ENCODE data around the gene PRKG2. TPM values are rescaled to one million over a fixed set of nuclear protein-coding genes. Genes with fewer than 3 reads are reported as not detected.

PRKG2 gene
- total RNA-seq, 1 experiment from 2014 or later, result 0.59 TPM

DNA sequence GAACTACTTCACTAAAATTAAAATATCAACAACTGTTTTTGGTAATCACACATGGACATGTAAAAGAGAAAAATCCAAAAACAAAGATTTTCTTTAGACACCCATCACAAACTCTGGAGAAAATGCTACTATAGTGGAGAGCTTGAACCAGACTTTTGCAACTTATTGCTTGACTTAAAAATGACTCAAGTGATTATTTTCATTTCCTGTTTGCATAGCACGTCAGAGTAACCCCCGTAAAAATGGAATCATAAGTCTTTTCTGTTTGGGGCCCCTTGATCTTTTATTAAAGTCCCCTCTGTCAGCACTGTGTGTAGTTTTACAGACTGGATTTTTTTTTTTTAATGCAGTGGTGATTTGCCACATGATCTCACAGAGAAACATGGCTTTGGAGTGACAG lies 79.5 kb downstream of the PRKG2 start:
- intact Hi-C loops (cut with micrococcal nuclease; ENCODE audit: unreplicated experiment), result no loop called here
- TF ChIP-seq CTCF (IDR thresholded peaks at IDR 0.05) (no peak), SIN3A (IDR thresholded peaks at IDR 0.05; ENCODE audit: borderline replicate concordance, insufficient read depth, low read depth, low read length) (no peak), TCF7L2 (IDR thresholded peaks at IDR 0.05; ENCODE audit: low read depth, low read length) (no peak), POLR2AphosphoS5 (IDR thresholded peaks at IDR 0.05; ENCODE audit: low read depth, low read length) (no peak)
- TF ChIP-seq, protein P1, sequence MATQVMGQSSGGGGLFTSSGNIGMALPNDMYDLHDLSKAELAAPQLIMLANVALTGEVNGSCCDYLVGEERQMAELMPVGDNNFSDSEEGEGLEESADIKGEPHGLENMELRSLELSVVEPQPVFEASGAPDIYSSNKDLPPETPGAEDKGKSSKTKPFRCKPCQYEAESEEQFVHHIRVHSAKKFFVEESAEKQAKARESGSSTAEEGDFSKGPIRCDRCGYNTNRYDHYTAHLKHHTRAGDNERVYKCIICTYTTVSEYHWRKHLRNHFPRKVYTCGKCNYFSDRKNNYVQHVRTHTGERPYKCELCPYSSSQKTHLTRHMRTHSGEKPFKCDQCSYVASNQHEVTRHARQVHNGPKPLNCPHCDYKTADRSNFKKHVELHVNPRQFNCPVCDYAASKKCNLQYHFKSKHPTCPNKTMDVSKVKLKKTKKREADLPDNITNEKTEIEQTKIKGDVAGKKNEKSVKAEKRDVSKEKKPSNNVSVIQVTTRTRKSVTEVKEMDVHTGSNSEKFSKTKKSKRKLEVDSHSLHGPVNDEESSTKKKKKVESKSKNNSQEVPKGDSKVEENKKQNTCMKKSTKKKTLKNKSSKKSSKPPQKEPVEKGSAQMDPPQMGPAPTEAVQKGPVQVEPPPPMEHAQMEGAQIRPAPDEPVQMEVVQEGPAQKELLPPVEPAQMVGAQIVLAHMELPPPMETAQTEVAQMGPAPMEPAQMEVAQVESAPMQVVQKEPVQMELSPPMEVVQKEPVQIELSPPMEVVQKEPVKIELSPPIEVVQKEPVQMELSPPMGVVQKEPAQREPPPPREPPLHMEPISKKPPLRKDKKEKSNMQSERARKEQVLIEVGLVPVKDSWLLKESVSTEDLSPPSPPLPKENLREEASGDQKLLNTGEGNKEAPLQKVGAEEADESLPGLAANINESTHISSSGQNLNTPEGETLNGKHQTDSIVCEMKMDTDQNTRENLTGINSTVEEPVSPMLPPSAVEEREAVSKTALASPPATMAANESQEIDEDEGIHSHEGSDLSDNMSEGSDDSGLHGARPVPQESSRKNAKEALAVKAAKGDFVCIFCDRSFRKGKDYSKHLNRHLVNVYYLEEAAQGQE (IDR thresholded peaks at IDR 0.05; ENCODE audit: insufficient read depth in 1 of 2, low read depth in 2 of 2, low read length in 1 of 2), result no peak

DNA sequence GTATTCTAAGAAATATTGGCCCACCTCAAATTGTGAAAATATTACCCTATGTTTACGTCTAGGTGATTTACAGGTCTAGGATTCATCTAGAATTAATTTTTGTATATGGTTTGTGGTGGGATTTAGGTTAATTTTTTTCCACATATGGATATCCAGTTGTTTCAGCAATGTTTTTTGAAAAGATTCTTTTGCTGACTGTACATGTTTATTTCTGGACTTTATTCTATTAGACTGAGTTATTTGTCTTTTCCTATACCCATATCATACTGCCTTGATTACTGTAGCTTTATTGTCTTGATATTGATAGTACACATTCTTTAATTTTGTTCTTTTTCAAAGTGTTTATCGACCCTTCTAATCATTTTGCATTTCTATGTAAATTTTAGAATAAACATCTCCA lies 83.5 kb downstream of the PRKG2 start:
- TF ChIP-seq, protein P1 (IDR thresholded peaks at IDR 0.05; ENCODE audit: insufficient read depth in 1 of 2, low read depth in 2 of 2, low read length in 1 of 2), result no peak
- TF ChIP-seq TCF7L2 (IDR thresholded peaks at IDR 0.05; ENCODE audit: low read depth, low read length), result no peak
- no peak for TF ChIP-seq POLR2AphosphoS5 (IDR thresholded peaks at IDR 0.05; ENCODE audit: low read depth, low read length)
- TF ChIP-seq SIN3A (IDR thresholded peaks at IDR 0.05; ENCODE audit: borderline replicate concordance, insufficient read depth, low read depth, low read length), result no peak
- TF ChIP-seq CTCF (IDR thresholded peaks at IDR 0.05), result no peak

More for the DNA sequence above, 79.5 kb downstream of the PRKG2 start:
- H3K27me3 ChIP-seq (ENCODE audit: control insufficient read depth, insufficient read depth, low read length), result no peaks in the 10 kb centered on the region
- ChIA-PET POLR2A (no interaction called here), CTCF (no interaction called here)
- in situ Hi-C loops (cut with HindIII; ENCODE audit: low pct_unique_long_range_greater_than_20kb, low sequenced_read_pairs), result no loop called here
- ATAC-seq (no peak), DNase-seq (ENCODE audit: low read depth, low spot score) (no peak)
- H3K36me3 ChIP-seq (ENCODE audit: control insufficient read depth, insufficient read depth, low read length), result no peaks in the 10 kb centered on the region
- H3K9me3 ChIP-seq (ENCODE audit: control insufficient read depth, insufficient read depth, low read depth, low read length), result no peaks in the 10 kb centered on the region
- H3K4me1 ChIP-seq (ENCODE audit: control insufficient read depth, insufficient read depth, low read length), result no peaks in the 10 kb centered on the region
- H3K27ac ChIP-seq (ENCODE audit: low read length), result no peak overlapping the region
- no TSS peak for BruUV-seq (replicated peaks)
- H3K4me3 ChIP-seq (ENCODE audit: low read depth in 2 of 2, low read length in 2 of 2), result no peak overlapping the region

More for the DNA sequence above, 83.5 kb downstream of the PRKG2 start:
- Histone ChIP-seq H3K4me3 (ENCODE audit: low read depth in 2 of 2, low read length in 2 of 2) (no peak overlapping the region), H3K9me3 (ENCODE audit: control insufficient read depth, insufficient read depth, low read depth, low read length) (no peaks in the 10 kb centered on the region), H3K27ac (ENCODE audit: low read length) (no peak overlapping the region), H3K4me1 (ENCODE audit: control insufficient read depth, insufficient read depth, low read length) (no peaks in the 10 kb centered on the region), H3K27me3 (ENCODE audit: control insufficient read depth, insufficient read depth, low read length) (no peaks in the 10 kb centered on the region), H3K36me3 (ENCODE audit: control insufficient read depth, insufficient read depth, low read length) (no peaks in the 10 kb centered on the region)
- ChIA-PET CTCF (no interaction called here), POLR2A (no interaction called here)
- intact Hi-C loops (cut with micrococcal nuclease; ENCODE audit: unreplicated experiment), result no loop called here
- ATAC-seq (no peak), DNase-seq (ENCODE audit: low read depth, low spot score) (no peak)
- in situ Hi-C loops (cut with HindIII; ENCODE audit: low pct_unique_long_range_greater_than_20kb, low sequenced_read_pairs), result no loop called here
- no TSS peak for BruUV-seq (replicated peaks)
